NCI-H2029 (cell line): ENCODE data around the gene MCM6.
"Not testable (repeated sequence)": the region's sequence is repeated elsewhere in the genome, so short reads cannot be mapped to it uniquely, and the experiment has no call there.

Experiments
- DNase-seq: peaks from one replicate; lab custom pipeline; 2025; lab: John Stamatoyannopoulos, UW

Gene MCM6

DNA sequence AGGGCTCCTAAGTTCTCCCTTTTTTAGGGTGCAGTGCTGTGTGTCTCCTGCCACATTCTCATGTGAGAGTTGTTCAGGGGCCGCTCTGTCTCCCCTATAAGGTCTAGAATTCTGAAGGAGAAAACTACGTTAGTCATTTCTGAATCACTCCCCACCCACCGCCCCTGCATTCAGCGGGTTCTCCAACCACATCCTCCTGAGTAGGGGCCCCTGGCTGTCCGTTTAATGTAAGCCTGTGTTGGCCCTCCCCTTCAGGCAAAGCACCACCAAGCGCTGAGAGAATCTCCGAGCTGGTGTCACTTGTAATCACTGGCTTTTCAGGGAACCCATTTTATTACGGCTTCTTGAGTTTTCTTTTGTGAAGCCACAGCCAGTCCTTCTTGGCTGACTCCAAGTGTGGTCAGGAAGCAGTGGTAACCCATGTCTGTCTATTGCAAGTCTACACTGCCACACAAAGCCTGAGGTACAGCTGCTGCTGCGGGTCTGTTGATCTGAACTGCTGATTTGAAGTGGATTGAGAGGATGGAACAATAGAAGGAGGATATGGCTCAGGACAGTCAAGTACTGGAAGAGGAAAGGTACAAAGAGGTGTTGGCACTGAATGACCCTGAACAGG lies 56.1 kb downstream of the MCM6 start:
- peak; percentile 72 for DNase-seq

DNA sequence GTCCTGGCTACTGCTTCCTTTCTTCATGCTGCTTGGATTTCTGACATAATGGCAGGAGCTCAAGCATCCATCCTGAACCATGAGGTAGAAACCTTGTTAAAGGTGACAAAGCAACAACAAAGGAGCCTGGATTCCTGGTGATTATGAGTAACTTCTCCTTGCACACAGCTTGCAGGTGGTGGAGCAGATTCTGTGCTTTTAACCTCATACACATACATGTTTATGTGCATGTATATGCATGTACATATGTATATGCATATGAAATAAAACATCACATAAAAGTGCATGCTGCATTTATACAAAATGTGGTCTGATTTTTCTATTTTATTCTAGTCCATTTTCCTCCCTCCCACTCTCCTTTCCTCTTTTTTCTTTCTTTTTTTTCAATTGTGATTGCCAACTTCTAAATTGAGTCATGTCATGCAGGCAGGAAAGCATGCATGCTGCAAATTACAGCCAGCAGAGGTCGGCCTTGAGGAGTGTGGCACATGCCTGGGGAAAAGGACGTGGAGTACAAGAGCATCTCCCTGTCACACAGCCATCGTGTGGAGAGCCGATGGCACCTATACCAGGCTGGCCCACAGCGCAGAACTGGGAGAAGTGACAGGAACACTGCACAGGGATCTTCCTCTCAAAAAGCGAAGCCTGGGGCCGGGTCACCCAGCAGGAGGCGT lies 57.2 kb downstream of the MCM6 start:
- DNase-seq: no peak

DNA sequence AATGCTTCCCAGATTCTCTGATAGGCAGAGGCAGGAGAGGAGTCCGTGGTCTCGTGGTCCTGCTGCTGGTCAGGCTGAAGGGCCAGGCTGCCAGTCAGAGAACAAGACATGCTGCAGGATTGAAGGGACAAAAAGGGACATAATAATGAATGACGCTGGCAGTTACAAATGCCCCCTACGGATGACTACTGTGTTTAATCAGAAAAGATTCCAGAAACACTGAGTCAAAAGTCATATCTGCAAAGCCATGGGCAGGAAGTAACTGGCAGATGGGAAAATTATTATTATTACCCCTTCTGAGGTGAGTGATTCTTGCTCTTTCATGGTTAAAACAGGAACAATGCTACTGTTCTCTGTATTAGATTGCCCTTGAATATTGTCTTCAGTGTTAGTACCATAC lies 58.3 kb downstream of the MCM6 start:
- DNase-seq: no peak

DNA sequence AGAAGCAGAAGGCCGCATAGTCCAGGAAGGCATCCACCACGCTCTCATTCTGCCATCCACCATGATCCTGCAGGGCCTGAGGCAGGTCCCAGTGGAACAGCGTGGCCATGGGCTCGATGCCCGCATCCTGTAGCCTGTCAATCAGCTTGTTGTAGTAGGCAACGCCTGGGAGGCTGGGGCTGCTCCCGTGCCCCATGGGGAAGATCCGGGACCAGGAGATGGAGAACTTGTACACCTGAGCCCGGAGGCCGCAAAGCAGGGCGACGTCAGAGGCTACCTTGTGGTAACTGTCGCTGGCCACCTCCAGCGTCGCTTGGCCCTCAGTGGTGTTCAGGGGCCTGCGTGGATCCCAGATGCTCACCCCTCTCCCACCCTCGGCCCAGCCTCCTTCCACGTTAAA lies 58.8 kb downstream of the MCM6 start:
- no peak for DNase-seq

DNA sequence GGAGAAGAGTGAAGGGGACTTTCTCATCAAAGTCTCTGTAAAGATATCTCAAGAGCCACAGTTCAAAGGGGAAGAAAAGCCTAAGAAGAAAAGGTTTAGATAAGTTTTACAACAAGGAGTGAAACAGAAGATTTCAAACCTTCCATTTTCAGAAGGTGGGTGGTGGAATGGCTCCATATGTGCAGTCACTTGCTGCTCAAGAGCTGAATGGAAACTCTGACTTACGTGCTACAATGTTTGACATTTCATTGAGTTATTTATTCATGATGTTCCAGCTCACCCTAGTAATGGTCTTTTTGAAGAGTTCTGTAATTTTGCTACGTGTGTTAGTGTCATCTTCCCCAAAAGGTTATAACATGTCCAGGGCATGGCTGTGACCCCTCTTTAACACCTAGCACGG lies 61.0 kb downstream of the MCM6 start:
- DNase-seq: no peak

DNA sequence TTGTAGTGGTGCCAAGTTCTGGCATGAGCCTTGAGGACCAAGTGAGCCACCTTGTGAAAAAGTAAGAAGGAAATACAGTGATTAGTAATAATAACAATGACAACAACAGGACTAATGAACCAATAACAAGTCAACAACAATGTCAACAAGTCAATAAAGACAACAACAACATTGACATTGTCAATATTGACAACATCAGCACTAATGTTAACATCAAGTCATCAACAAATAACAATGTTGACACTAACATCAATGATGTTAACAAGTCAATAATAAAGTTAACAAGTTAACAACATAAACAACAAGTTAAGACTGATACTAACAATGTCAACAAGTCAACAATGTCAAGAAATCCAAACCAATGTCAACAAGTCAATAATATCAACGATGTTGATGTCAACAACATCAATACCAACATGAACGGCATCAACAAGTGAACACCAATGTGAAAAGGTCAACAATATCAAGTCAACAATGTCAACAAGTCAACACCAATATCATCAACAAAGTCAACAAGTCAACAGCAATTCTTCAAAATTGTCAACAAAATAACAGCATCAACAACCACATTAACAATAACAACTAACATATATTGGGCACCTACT lies 63.2 kb downstream of the MCM6 start:
- no peak for DNase-seq

DNA sequence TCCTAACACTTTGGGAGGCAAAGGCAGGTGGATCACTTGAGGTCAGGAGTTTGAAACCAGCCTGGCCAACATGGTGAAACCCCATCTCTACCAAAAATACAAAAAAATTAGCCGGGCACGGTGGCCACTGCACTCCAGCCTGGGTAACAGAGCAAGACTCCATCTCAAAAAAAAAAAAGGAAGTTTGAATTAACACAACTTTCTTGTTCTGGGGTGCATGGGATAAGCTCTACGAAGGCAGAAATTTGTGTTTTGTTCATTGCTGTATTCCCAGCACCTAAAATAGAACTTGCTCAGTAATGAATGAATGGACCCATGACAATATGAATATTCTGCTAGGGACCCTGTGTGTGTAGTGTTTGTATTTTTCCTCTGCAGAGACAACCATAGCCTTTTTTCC lies 68.4 kb downstream of the MCM6 start:
- DNase-seq: not testable (repeated sequence)

DNA sequence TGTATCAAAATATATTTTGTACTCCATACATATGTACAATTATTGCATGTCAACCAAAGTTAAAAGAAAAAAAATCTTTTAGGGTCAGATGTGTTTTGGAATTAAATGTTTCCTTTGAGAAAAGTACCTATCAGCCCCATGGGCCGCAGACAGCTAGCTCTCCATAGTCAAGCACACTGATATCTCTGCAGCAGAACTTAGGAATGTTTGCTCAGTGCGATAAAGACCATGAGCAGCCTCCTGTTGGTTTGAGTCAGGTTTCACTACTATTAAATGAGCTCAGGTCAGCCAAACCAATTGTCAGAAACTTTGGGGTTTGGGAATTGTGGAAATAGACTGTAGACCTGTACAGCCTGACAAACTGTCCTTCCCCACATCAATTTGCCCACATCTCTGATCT lies 73.0 kb downstream of the MCM6 start:
- no peak for DNase-seq

DNA sequence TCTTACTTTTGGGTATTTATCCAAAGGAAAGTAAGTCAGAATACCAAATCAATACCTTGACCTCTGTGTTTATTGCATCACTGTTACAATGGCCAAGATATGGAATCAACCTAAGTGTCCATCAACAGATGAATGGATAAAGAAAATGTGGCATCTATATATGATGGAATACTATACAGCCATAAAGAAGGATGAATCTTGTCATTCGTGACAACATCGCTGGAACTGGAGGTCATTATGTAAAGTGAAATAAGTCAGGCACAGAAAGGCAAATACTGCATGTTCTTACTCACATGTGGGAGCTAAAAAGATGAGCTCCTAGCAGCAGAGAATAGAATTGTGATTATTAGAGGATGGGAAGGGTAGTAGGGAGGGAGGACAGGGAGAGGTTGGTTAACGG lies 73.9 kb downstream of the MCM6 start:
- DNase-seq: no peak

DNA sequence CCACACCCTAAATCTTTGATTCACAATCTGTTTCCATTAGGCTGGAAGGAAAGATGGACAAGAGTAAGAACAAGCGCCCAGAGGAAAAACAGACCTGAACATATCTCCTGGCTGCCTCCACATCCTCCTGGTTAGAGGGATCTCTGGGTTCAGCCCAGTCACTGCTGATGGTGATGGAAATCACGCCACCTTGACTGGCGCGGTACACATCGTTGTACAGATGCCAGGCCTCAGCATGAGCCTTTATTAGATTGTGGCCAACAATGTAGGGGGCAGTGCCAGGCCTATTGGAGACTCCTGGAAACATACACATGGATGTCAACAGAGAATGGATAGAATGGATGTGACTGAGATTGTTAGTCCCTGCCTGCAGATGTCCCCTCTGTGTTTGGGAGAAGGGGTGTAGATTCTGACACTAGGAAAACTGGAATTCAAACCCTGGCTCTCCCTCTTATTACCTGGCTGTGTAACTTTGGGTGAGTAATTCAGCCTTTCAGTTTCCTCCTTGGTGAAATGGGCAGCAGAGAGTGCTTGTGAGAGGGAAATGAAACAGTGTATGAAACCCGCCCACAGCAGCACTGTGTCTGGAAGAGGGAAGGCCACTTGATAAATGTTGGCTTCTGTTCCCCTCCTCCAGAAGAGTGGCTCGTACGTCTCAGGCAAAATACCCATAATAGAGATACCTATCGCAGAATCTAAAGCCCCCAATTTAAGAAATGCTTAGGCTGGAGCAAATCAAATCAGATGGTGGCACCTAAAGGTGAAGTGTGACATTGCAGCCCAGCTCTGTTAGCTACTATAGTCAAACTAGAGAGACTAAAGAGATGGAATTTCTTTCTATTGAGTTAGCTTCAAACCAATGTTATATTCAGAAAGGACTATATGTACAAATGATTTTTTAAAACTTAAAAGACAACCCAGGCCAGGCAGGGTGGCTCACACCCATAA lies 75.5 kb downstream of the MCM6 start:
- no peak for DNase-seq

DNA sequence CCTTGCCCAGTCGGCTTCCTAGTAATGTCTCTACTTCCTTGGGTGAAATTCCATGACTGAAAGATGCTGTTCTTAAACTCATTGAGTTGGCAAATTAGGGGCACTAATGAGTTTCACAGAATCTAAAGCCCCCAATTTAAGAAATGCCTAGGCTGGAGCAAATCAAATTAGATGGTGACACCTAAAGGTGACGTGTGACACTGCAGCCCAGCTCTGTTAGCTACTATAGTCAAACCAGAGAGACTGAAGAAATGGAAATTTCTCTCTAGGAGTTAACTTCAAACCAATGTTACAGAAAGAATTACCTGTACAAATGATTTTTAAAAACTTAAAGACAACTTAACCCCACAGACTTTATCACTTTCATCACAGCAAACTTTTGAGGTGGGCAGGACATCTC lies 76.5 kb downstream of the MCM6 start:
- DNase-seq: no peak

DNA sequence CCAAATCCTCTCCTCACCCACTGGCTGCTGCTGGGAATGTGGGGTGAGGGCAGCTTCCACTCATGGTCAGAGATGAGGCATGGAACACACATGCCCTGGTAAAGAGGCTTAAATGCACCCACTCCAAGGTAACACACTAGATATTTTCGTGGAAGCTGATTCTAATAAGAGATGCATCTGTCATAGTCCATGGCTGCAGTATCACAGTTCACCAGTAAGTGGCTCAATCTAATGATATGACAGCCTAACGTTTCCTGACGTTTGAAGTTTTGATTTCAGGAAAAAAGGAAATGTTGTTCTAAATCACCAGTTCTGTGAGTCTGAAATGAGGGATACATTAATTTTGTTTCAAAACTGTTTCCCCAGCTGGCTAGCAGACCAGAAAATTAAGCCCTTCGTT lies 77.5 kb downstream of the MCM6 start:
- no peak for DNase-seq

DNA sequence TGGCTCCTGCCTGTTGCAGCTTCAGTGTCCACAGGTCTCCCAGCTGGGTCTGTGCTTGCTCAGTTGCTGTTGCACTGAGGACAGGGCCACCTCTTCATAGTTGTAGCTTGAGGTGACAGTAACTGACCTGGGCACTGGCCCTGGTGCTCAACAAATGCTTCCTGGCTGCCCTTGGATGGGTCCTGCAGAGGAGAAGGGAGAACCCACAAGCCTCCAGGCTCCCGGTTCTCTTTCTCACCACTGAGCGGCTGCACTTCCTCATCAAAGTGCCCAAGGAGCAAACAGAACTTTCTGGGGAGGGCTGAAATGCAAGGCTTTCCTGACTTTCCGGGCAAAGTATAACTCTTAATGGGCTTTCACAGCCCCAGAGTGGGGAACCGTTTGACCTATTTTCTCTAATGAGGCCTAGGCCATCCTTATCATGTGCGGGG lies 78.0 kb downstream of the MCM6 start:
- DNase-seq: no peak

DNA sequence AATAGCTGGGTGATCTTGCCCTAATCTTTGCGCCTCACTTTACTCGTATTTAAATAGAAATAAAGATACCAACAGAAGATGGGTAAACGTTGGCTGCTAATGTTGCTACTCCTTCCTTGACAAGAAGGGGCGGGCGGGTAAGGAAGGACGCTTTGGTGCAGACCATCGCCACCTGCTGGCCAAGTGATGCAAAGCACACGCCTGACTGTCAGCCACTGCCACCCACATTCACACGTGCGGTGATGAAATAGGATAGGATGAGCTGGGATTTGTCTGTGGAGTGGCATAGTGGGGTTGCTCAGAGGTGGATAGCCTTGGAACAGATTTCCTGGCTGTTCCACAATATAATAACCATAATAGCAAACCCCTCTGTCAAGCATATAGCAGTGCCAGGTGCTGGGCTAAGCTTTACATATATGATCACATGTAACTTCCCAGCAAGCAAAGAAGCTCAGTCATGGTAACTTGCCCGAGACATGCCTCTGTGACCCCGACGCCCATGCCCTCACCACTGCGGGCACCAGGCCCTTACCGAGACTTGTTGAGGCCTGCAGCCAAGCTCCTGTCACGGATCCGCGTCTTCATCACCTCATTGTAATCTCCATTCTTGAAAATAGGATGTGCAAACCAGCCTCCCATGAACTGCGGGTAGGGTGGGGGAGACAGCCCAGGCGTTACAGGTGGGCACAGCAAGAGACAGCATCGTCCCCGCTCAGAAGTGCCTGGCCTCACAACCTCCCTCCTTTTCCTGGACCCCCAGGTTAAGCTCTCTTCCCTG lies 78.6 kb downstream of the MCM6 start:
- DNase-seq: peak; percentile 62

DNA sequence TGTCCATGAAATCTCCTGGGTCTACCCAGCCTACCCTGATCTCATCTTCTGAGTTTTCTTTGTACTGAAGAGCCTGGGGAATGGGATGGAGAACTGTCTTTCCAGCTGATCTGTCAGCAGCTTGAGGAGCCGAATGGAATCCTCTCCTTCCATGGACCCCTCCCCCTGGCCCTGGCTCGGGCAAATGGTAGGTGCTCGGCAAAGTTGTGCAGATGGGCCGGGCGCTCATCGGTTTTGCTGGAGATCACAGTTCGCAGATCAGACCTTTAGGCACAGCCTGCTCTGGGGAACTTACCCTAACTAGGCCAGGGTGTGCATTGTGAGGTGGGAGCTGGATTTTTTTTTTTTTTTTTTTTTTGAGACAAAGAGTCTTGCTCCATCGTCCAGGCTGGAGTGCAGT lies 79.6 kb downstream of the MCM6 start:
- DNase-seq: no peak

DNA sequence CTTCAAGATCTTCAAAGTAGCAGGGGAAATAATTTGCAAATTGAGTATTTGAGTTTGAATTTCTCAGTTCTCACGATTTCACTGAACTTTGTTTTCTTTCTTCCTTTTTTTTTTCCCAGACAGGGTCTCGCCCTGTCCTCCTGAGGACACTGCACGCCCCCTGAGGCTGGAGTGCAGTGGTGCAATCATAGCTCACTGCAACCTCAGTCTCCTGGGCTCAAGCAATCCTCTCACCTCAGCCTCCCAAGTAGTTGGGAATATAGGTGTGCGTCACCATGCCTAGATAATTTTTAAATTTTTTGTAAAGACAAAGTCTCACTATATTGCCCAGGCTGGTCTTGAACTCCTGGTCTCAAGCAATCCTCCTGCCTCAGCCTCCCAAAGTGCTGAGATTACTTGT lies 80.6 kb downstream of the MCM6 start:
- DNase-seq: not testable (repeated sequence)

DNA sequence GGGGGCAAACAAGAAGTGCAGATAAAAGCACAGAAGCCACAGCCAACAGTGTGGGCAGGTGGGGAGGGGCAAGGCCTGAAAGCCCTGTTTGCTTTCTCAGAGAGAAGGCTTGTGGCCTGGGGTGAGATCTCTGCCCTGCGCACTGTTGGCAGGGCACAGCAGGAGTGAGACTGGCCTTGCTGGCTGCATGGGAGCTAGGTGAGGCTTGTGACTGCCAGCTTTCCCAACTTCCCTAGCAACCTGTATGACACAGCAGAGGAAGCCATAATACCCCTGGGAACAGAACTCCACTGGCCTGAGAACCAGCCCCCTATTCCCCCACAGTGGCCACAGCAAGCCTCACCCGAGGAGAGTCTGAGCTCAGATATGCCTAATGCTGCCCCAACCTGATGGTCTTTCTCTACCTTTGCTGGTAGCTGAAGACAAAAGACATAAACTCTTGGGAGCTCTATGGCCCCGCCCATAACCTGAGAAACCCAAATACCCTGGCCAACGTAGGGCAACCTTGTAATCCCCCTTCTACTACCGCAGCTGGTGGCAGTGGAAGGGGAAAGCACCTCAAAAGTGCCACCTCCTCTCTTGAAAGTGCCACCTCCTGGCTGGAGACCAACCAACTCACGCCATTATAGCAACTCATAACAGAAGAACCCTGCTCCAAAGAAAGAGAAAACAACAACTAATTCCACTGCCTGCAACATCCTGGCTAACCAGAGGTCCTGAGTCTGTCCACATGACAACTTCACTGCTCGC lies 83.7 kb downstream of the MCM6 start:
- no peak for DNase-seq

DNA sequence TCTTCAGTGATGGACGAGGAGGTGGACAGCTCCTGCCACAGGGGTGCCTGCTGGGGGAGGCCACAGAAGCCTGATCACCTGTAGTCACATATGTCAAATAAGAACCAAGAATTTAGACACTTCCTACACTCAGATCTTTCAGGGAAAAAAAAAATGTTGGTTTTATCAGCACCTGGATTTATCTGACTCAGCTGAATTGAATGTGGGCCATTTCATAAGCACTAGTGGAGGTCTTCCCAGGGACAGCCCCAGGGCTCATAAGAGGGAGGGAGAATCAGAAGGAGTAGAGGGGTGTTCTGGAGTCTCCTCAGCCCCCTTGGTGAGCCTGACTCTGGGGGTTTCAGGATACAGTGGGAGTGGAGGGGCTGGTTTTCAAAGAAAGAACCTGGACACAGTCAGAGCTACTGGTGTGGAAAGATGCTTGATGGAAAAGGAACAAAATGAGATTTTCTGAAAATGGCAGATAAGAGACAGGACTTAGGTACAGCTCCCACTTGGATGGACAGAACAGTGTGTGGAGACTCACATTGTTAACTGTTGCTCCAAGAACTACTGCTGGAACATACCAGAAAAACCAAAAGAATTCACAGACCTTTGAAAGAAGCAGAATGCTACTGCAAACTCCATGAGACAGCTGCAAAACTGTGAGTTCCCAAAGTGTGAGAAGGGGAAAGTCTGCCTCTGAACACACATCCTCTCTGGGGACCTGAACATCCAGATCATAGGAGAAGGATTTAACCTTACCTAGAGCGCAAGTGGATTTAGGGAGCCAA lies 84.6 kb downstream of the MCM6 start:
- DNase-seq: no peak

DNA sequence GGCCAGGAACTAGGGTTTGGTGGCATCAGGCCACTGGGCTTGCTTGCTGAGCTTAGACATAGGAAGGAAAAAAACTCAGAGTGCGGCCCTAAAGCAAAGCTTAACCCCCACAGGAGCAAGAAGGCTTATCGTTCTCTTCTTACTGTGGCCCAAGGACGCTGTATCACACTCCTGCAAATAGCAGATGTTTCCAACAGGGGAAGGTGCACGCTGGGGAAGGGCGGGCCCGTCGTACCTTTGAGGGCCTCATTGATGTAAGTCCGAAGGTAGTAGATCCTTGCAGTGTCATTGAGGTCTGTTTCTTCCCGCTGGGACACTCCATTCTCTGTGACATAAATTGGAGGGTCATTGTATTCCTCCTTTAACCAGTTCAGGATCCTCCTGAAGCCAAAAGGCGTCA lies 85.8 kb downstream of the MCM6 start:
- DNase-seq: no peak
